Peyer's patch (tissue), 4 donors: Measurements from ENCODE around the gene CCDC3. TPM values are rescaled to one million over a fixed set of nuclear protein-coding genes. Genes with fewer than 3 reads are reported as not detected.

Experiments
- DNase-seq, 3 donors: peaks; one replicate each; pipeline ENCODE4 v3.0.0-alpha.2; 2017 to 2019
- H3K27ac ChIP-seq, 4 donors: fragments of 200-600 bp; sonication (generic); one replicate each; pipeline ENCODE4 v1.5.1; 2016 to 2019
- H3K27me3 ChIP-seq, 2 donors: fragments of 200-600 bp; sonication (generic); one replicate each; pipeline ENCODE4 v1.5.1; 2019
- H3K36me3 ChIP-seq, 3 donors: fragments of 200-600 bp; sonication (generic); one replicate each; pipeline ENCODE4 v1.5.1; 2016 to 2019
- H3K4me1 ChIP-seq, 4 donors: fragments of 200-600 bp; sonication (generic); one replicate each; pipeline ENCODE4 v1.5.1; 2016 to 2019
- H3K4me3 ChIP-seq, 4 donors: fragments of 200-600 bp; sonication (generic); 1 replicate in 3 of 4; 2 replicates in 1 of 4; pipeline ENCODE4 v1.5.1; 2016 to 2019; ENCODE audit warnings: mild to moderate bottlenecking in 1 of 4
- H3K9me3 ChIP-seq, 4 donors: fragments of 200-600 bp; sonication (generic); one replicate each; pipeline ENCODE4 v1.5.1; 2016 to 2019; ENCODE audit warnings: mild to moderate bottlenecking in 1 of 4
- POLR2A ChIP-seq, 2 donors: fragments of 450-650 bp; IDR thresholded peaks; one replicate each; pipeline ENCODE4 v1.5.1; 2017; ENCODE audit warnings: antibody characterized with exemption in 2 of 2, mild to moderate bottlenecking in 2 of 2, moderate library complexity in 2 of 2
- small RNA-seq, 2 donors: library from RNA; depleted of rRNA; stranded (forward); fragments of <200 nt; gene quantifications; one replicate each; pipeline ENCODE3, GENCODE V24; 2016
- total RNA-seq, 4 donors: library from RNA; depleted of rRNA; stranded (reverse); fragments of >200 nt; gene quantifications; one replicate each; pipeline ENCODE4 v1.1.0, GENCODE V29; 2016
- TF ChIP-seq, protein P1 (sequence below), 6 experiments: fragments of 450-650 bp in 4 of 6; fragments of 200-600 bp in 2 of 6; sonication (generic) in 1 of 6; IDR thresholded peaks; one replicate each; pipeline ENCODE4 v1.5.1; 2017 to 2019; ENCODE audit warnings: antibody characterized with exemption in 6 of 6, mild to moderate bottlenecking in 3 of 6, moderate library complexity in 1 of 6

The CCDC3 gene
- total RNA-seq, 4 donors from 2014 or later: 1.1 to 3.9 (median 2.7) TPM

GRCh38 chr10:12847361-12847975, 154.0 kb downstream of the CCDC3 start:
- H3K36me3 ChIP-seq: no peaks in the 10 kb centered on the region
- no peaks in the 10 kb centered on the region for H3K4me1 ChIP-seq
- no peak for DNase-seq
- H3K27me3 ChIP-seq: no peaks in the 10 kb centered on the region
- no peak overlapping the region for H3K4me3 ChIP-seq
- no peaks in the 10 kb centered on the region for H3K9me3 ChIP-seq
- TF ChIP-seq POLR2A (IDR thresholded peaks at IDR 0.05): no peak
- TF ChIP-seq, protein P1, sequence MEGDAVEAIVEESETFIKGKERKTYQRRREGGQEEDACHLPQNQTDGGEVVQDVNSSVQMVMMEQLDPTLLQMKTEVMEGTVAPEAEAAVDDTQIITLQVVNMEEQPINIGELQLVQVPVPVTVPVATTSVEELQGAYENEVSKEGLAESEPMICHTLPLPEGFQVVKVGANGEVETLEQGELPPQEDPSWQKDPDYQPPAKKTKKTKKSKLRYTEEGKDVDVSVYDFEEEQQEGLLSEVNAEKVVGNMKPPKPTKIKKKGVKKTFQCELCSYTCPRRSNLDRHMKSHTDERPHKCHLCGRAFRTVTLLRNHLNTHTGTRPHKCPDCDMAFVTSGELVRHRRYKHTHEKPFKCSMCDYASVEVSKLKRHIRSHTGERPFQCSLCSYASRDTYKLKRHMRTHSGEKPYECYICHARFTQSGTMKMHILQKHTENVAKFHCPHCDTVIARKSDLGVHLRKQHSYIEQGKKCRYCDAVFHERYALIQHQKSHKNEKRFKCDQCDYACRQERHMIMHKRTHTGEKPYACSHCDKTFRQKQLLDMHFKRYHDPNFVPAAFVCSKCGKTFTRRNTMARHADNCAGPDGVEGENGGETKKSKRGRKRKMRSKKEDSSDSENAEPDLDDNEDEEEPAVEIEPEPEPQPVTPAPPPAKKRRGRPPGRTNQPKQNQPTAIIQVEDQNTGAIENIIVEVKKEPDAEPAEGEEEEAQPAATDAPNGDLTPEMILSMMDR (IDR thresholded peaks at IDR 0.05): no peak
- H3K27ac ChIP-seq: no peak overlapping the region

DNA sequence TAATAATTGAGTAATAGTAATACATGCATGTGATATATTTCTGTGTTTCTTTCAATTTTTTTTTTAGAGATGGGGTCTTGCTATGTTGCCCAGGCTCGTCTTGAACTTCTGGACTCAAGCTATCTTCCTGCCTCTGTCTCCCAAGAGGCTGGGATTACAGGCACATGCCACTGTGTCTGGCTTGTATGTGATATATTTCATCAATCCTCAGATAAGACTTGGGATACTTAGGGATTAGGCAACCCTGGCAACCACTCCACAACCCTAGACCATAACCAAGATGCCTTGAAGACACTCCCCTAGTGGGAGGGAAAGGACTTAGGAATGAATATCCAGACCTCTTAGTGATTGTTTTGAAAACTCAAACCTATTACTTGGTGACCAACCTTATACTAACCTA, 154.8 kb downstream of the CCDC3 start:
- DNase-seq: no peak
- Histone ChIP-seq H3K4me3 (no peak overlapping the region), H3K27me3 (no peaks in the 10 kb centered on the region), H3K36me3 (no peaks in the 10 kb centered on the region), H3K27ac (no peak overlapping the region), H3K9me3 (no peaks in the 10 kb centered on the region), H3K4me1 (no peaks in the 10 kb centered on the region)
- TF ChIP-seq, protein P1 (IDR thresholded peaks at IDR 0.05): no peak
- no peak for TF ChIP-seq POLR2A (IDR thresholded peaks at IDR 0.05)

Small RNA genes within 50 kb of the gene (small RNA-seq; reads per million reads assigned to genes)
- 0 reads per million in 2 donors for gene RNA5SP300

Other genes starting within 250 kb of the CCDC3 start
- 100 to 1,000 TPM in 2 of 4 donors, 10 to 100 TPM in 2; 68.0 to 111 (median 90.7) TPM for gene OPTN, start 98.5 kb upstream of the CCDC3 start, total RNA-seq
- gene MCM10, start 159.8 kb upstream of the CCDC3 start, total RNA-seq: 10 to 100 TPM in 1 of 4 donors, 1 to 10 TPM in 3; 1.3 to 15.7 (median 4.0) TPM
- not detected for gene UCMA, start 232.7 kb upstream of the CCDC3 start, total RNA-seq